ENCODE measurements around the gene PRKAR2A.
A peak's percentile ranks its signal among the peaks of the same experiment; 100 is the strongest.
"Not testable (repeated sequence)": the region's sequence is repeated elsewhere in the genome, so short reads cannot be mapped to it uniquely, and the experiment has no call there.

PRKAR2A gene

GRCh38 chr3:48835650-48836366 lies 11.9 kb downstream of the PRKAR2A start:
- no peak for DNase-seq

GRCh38 chr3:48832684-48833083 lies 15.0 kb downstream of the PRKAR2A start:
- DNase-seq = no peak

GRCh38 chr3:48830715-48831114 lies 17.0 kb downstream of the PRKAR2A start:
- DNase-seq = no peak

GRCh38 chr3:48829525-48829924 lies 18.1 kb downstream of the PRKAR2A start:
- DNase-seq = not testable (repeated sequence)

- not testable (repeated sequence) for DNase-seq
Observed at GRCh38 chr3:48827874-48828273, 19.8 kb downstream of the PRKAR2A start.

GRCh38 chr3:48826451-48826850 lies 21.2 kb downstream of the PRKAR2A start:
- DNase-seq = no peak

- DNase-seq = no peak
Observed at GRCh38 chr3:48820612-48821324, 26.9 kb downstream of the PRKAR2A start.

GRCh38 chr3:48819234-48820221 lies 28.1 kb downstream of the PRKAR2A start:
- DNase-seq = no peak

- DNase-seq = no peak
Observed at GRCh38 chr3:48811524-48811923, 36.1 kb downstream of the PRKAR2A start.

- no peak for DNase-seq
Observed at GRCh38 chr3:48804930-48805329, 42.7 kb downstream of the PRKAR2A start.

- not testable (repeated sequence) for DNase-seq
Observed at GRCh38 chr3:48800831-48801230, 46.8 kb downstream of the PRKAR2A start.

GRCh38 chr3:48798998-48799397 lies 48.7 kb downstream of the PRKAR2A start:
- peak; percentile 10 for DNase-seq

- DNase-seq = no peak
Observed at GRCh38 chr3:48797626-48798025, 50.0 kb downstream of the PRKAR2A start.

- no peak for DNase-seq
Observed at GRCh38 chr3:48795997-48796732, 51.5 kb downstream of the PRKAR2A start.

- DNase-seq = not testable (repeated sequence)
Observed at GRCh38 chr3:48793484-48793883, 54.2 kb downstream of the PRKAR2A start.

- no peak for DNase-seq
Observed at GRCh38 chr3:48789665-48790064, 58.0 kb downstream of the PRKAR2A start.

GRCh38 chr3:48788544-48789162 lies 59.0 kb downstream of the PRKAR2A start:
- no peak for DNase-seq

- no peak for DNase-seq
Observed at GRCh38 chr3:48784426-48785120, 63.1 kb downstream of the PRKAR2A start.

- no peak for DNase-seq
Observed at GRCh38 chr3:48783304-48783703, 64.4 kb downstream of the PRKAR2A start.

GRCh38 chr3:48782046-48782445 lies 65.6 kb downstream of the PRKAR2A start:
- no peak for DNase-seq

GRCh38 chr3:48778565-48778964 lies 69.1 kb downstream of the PRKAR2A start:
- not testable (repeated sequence) for DNase-seq

Measured in RPMI8226 (cell line).